HepG2 (cell line): ENCODE measurements around the gene NUCB1. TPM values are rescaled to one million over a fixed set of nuclear protein-coding genes. Genes with fewer than 3 reads are reported as not detected.

Experiments used
- ATAC-seq: fragments of 200-7000 bp; cut with Tn5 transposase; 3 replicates; pipeline ENCODE4 v1.9.1; 2020; ENCODE audit warnings: mild to moderate bottlenecking, moderate library complexity
- BruUV-seq: library from RNA; stranded (reverse); fragments of 400-500 nt; replicated peaks from 2 replicates; lab custom pipeline; 2021; lab: Mats Ljungman, UMichigan
- CTCF ChIA-PET: fragments of 300-600 bp; formaldehyde crosslinking; extraction: SDS; loops from one replicate; lab custom pipeline; 2021; ENCODE audit warnings: low total read pairs, inconsistent platforms, low intra/inter-chr PET ratio; lab: Yijun Ruan, JAX
- POLR2A ChIA-PET: fragments of 350-600 bp; sonication (Branson Sonifier 250); formaldehyde crosslinking; loops from one replicate; lab custom pipeline; 2020; ENCODE audit warnings: antibody characterized with exemption, inconsistent platforms; lab: Yijun Ruan, JAX
- DNase-seq: peaks from one replicate; pipeline ENCODE4 v3.0.0-alpha.2; 2015; ENCODE audit warnings: low spot score
- FAIRE-seq: peaks from 3 replicates; lab custom pipeline; 2011; peaks lifted over from hg19 to GRCh38; lab: Jason Lieb, UNC
- H2AFZ ChIP-seq: one replicate; pipeline ENCODE4 v1.6.1; 2011; ENCODE audit warnings: low read length, inconsistent platforms
- H3K27ac ChIP-seq: fragments of 300-600 bp; 3 replicates; pipeline ENCODE4 v1.8.0; 2011; ENCODE audit warnings: mixed run types, mild to moderate bottlenecking, mixed read lengths, low read length, inconsistent platforms; ENCODE audit not compliant: insufficient read depth; ENCODE audit errors: extremely low read length
- H3K27me3 ChIP-seq, 2 experiments: fragments of 200-600 bp in 1 of 2; 2 replicates in 1 of 2; 3 replicates in 1 of 2; pipeline versions ENCODE4 v1.6.0 to v1.8.0; 2011; ENCODE audit warnings: low read length in 2 of 2, mild to moderate bottlenecking in 2 of 2, moderate library complexity in 2 of 2, inconsistent platforms in 1 of 2; ENCODE audit not compliant: insufficient read depth in 2 of 2, control insufficient read depth in 1 of 2
- H3K36me3 ChIP-seq, 2 experiments: fragments of 200-600 bp in 1 of 2; replicated peaks in 1 of 2; 2 replicates in 1 of 2; 3 replicates in 1 of 2; pipeline versions ENCODE4 v1.5.1 to v1.8.0; 2011; ENCODE audit warnings: low read length in 2 of 2, inconsistent platforms in 1 of 2; ENCODE audit not compliant: insufficient read depth in 2 of 2, control insufficient read depth in 1 of 2
- H3K4me1 ChIP-seq: 2 replicates; pipeline ENCODE4 v1.5.1; 2012; ENCODE audit warnings: low read length, inconsistent platforms; ENCODE audit not compliant: insufficient read depth
- H3K4me2 ChIP-seq: 2 replicates; pipeline ENCODE4 v1.6.0; 2011; ENCODE audit warnings: low read depth, low read length, inconsistent platforms
- H3K4me3 ChIP-seq, 3 experiments: fragments of 200-600 bp in 1 of 3; sonication (generic), shearing (Covaris generic) in 1 of 3; replicated peaks in 1 of 3; 2 replicates each; pipeline ENCODE4 v1.5.1; 2011 to 2016; ENCODE audit warnings: low read length in 3 of 3, inconsistent platforms in 2 of 3, low read depth in 2 of 3, mild to moderate bottlenecking in 2 of 3, control low read depth in 1 of 3, mixed read lengths in 1 of 3; ENCODE audit not compliant: insufficient read depth in 1 of 3
- H3K79me2 ChIP-seq: one replicate; pipeline ENCODE4 v1.6.1; 2011; ENCODE audit warnings: low read length, inconsistent platforms; ENCODE audit not compliant: insufficient read depth
- H3K9ac ChIP-seq: 2 replicates; pipeline ENCODE4 v1.6.0; 2011; ENCODE audit warnings: mild to moderate bottlenecking, low read depth, low read length, inconsistent platforms; ENCODE audit not compliant: insufficient read depth
- H3K9me3 ChIP-seq: 2 replicates; pipeline ENCODE4 v1.5.1; 2012; ENCODE audit warnings: mild to moderate bottlenecking, low read length
- H4K20me1 ChIP-seq: 2 replicates; pipeline ENCODE4 v1.6.0; 2011; ENCODE audit warnings: inconsistent platforms, mild to moderate bottlenecking, low read length, moderate library complexity; ENCODE audit not compliant: insufficient read depth
- ATF6 ChIP-seq: sonication (generic); formaldehyde crosslinking; conservative IDR thresholded peaks from 2 replicates; pipeline ENCODE4 v1.4.0; 2020; ENCODE audit warnings: missing genetic modification reagents
- HNF1A ChIP-seq, 2 experiments: sonication (generic) in 1 of 2; formaldehyde crosslinking in 1 of 2; IDR thresholded peaks; 2 replicates each; pipeline versions ENCODE4 v1.4.0 to v1.6.1; 2016 to 2020; ENCODE audit warnings: borderline replicate concordance in 1 of 2, low read depth in 1 of 2, mild to moderate bottlenecking in 1 of 2, missing genetic modification reagents in 1 of 2
- PRDM10 ChIP-seq: sonication (generic); formaldehyde crosslinking; IDR thresholded peaks from 2 replicates; pipeline ENCODE4 v1.4.0; 2020; ENCODE audit warnings: low read depth, missing genetic modification reagents
- STAG1 ChIP-seq: sonication (generic); formaldehyde crosslinking; IDR thresholded peaks from 2 replicates; pipeline ENCODE4 v1.4.0; 2020; ENCODE audit warnings: missing genetic modification reagents
- WGBS: methylation state at CpG from one replicate; pipeline ENCODE4 v1.1.6; 2017; ENCODE audit warnings: low lambda C conversion rate; 5-methylcytosine and 5-hydroxymethylcytosine counted together
- in situ Hi-C: cut with HindIII; loops from 2 replicates; pipeline ENCODE4 v1.10.0; 2017; ENCODE audit warnings: low pct_unique_long_range_greater_than_20kb; ENCODE audit not compliant: extremely low pct_ligation_motif_present
- intact Hi-C: fragments of 100-400 bp; cut with micrococcal nuclease; formaldehyde crosslinking; loops from one replicate; pipeline ENCODE4 v1.10.0; 2022; ENCODE audit not compliant: unreplicated experiment
- polyA plus RNA-seq, 8 experiments: library from polyadenylated mRNA; depleted of rRNA in 3 of 8; stranded (reverse) in 7 of 8; unstranded in 1 of 8; fragments of >200 nt; fragmentation: Illumina TruSeq in 4 of 8; extraction: Trizol in 4 of 8; gene quantifications; 2 replicates each; pipeline versions ENCODE4 v1.2.1 to v1.2.3, GENCODE V29; 2011 to 2016; ENCODE audit warnings: low read depth in 4 of 8, missing spikeins in 1 of 8, mixed read lengths in 1 of 8; ENCODE audit not compliant: insufficient read depth in 1 of 8
- total RNA-seq, 5 experiments: library from RNA; depleted of rRNA; stranded (reverse); fragments of >200 nt; fragmentation: Illumina TruSeq; extraction: Trizol; gene quantifications; 2 replicates each; pipeline ENCODE4 v1.2.3, GENCODE V29; 2016; ENCODE audit warnings: low read depth in 1 of 5

NUCB1 gene
- total and polyA plus RNA-seq, 2 of the 13 experiments (the other 11 are each of a cell fraction or from before 2014, with no cell fraction given), result 82.3 to 106 TPM

- intact Hi-C loops, result loop anchor here (10.0 kb wide), 1 partner anchor 86 kb away; the partner anchor contains the start of gene FTL
- 98% methylated on average over 13 of the region's 13 CpGs for WGBS
- ATAC-seq (no peak), FAIRE-seq (no peak), DNase-seq (no peak)
- Histone ChIP-seq H3K9ac (no peak overlapping the region), H3K27ac (no peak overlapping the region), H3K79me2 (peaks cover 17% of the 10 kb centered on the region), H3K4me3 (no peak overlapping the region), H3K36me3 (peaks cover 6 to 21% of the 10 kb centered on the region in 2 experiments), H3K4me1 (peaks cover 39% of the 10 kb centered on the region), H3K9me3 (no peaks in the 10 kb centered on the region), H3K4me2 (no peak overlapping the region), H2AFZ (no peak overlapping the region), H3K27me3 (no peaks in the 10 kb centered on the region), H4K20me1 (peaks cover 20% of the 10 kb centered on the region)
- CTCF ChIA-PET, result no interaction called here
- TF ChIP-seq HNF1A (IDR thresholded peaks at IDR 0.05; ENCODE audit: low read depth) (no peak), HNF1A (CRISPR knock-in tag; IDR thresholded peaks at IDR 0.05; ENCODE audit: borderline replicate concordance) (no peak), STAG1 (CRISPR knock-in tag) (no peak), ATF6 (CRISPR knock-in tag) (no peak), PRDM10 (no peak)
- no TSS peak for BruUV-seq
- in situ Hi-C loops, result no loop called here
- POLR2A ChIA-PET, result interaction anchor here (0.7 to 3.8 kb wide), 2 partner anchors 92 to 892 kb away, joined by 3 to 14 read pairs; no protein-coding TSS in a partner anchor
These were observed 21.0 kb upstream of the NUCB1 start for GRCh38 chr19:48879025-48879637.
